SW 1271 (cell line): ENCODE data around the gene UNC80.

Source experiments
- DNase-seq, 2 experiments: peaks; one replicate each; lab custom pipeline; 2025; lab: John Stamatoyannopoulos, UW

UNC80 gene

GRCh38 chr2:209969692-209970091 is 198.1 kb downstream of the UNC80 start:
- no peak for DNase-seq

- DNase-seq = no peak
These were observed 198.6 kb downstream of the UNC80 start for GRCh38 chr2:209970271-209970670.

GRCh38 chr2:209970711-209971110 is 199.1 kb downstream of the UNC80 start:
- DNase-seq = no peak

GRCh38 chr2:209973328-209973727 is 201.7 kb downstream of the UNC80 start:
- DNase-seq = no peak

- DNase-seq = no peak
These were observed 202.9 kb downstream of the UNC80 start for GRCh38 chr2:209974576-209974975.

GRCh38 chr2:209976698-209977385 is 205.2 kb downstream of the UNC80 start:
- no peak for DNase-seq

- peak in 1 of 2 experiments; percentile 38 for DNase-seq
These were observed 206.0 kb downstream of the UNC80 start for GRCh38 chr2:209977386-209978239.

GRCh38 chr2:209984291-209984690 is 212.7 kb downstream of the UNC80 start:
- no peak for DNase-seq

- no peak for DNase-seq
These were observed 214.2 kb downstream of the UNC80 start for GRCh38 chr2:209985874-209986273.

- DNase-seq = no peak
These were observed 214.8 kb downstream of the UNC80 start for GRCh38 chr2:209986415-209986814.

- no peak for DNase-seq
These were observed 216.4 kb downstream of the UNC80 start for GRCh38 chr2:209988010-209988409.

GRCh38 chr2:209990838-209991237 is 219.2 kb downstream of the UNC80 start:
- DNase-seq = no peak

- DNase-seq = no peak
These were observed 222.3 kb downstream of the UNC80 start for GRCh38 chr2:209993968-209994367.

- DNase-seq = no peak
These were observed 227.0 kb downstream of the UNC80 start for GRCh38 chr2:209998596-209998995.

- no peak for DNase-seq
These were observed 229.1 kb downstream of the UNC80 start for GRCh38 chr2:210000464-210001324.

GRCh38 chr2:210002158-210003157 is 230.8 kb downstream of the UNC80 start, which contains the start of gene RPE:
TSS of gene RPE (plus strand) at chr2:210002638. CDS start at chr2:210002662, 24 bp downstream.
- DNase-seq = peak; percentile 72 to 88

- DNase-seq = no peak
These were observed 231.7 kb downstream of the UNC80 start for GRCh38 chr2:210003359-210003758.

GRCh38 chr2:210004881-210005280 is 233.2 kb downstream of the UNC80 start:
- DNase-seq = no peak

- DNase-seq = no peak
These were observed 236.3 kb downstream of the UNC80 start for GRCh38 chr2:210007895-210008294.

GRCh38 chr2:210009126-210009525 is 237.5 kb downstream of the UNC80 start:
- no peak for DNase-seq

- DNase-seq = no peak
These were observed 238.3 kb downstream of the UNC80 start for GRCh38 chr2:210009896-210010295.
